GM21529 (cell line): ENCODE results near the gene CRNKL1.
A peak's percentile ranks its signal among the peaks of the same experiment; 100 is the strongest.
"Not testable (repeated sequence)": the region's sequence is repeated elsewhere in the genome, so short reads cannot be mapped to it uniquely, and the experiment has no call there.

Source experiments
- ATAC-seq: cut with Tn5 transposase; IDR thresholded peaks from one replicate; pipeline ENCODE4 v1.9.1; 2021; ENCODE audit not compliant: unreplicated experiment

CRNKL1 gene

DNA sequence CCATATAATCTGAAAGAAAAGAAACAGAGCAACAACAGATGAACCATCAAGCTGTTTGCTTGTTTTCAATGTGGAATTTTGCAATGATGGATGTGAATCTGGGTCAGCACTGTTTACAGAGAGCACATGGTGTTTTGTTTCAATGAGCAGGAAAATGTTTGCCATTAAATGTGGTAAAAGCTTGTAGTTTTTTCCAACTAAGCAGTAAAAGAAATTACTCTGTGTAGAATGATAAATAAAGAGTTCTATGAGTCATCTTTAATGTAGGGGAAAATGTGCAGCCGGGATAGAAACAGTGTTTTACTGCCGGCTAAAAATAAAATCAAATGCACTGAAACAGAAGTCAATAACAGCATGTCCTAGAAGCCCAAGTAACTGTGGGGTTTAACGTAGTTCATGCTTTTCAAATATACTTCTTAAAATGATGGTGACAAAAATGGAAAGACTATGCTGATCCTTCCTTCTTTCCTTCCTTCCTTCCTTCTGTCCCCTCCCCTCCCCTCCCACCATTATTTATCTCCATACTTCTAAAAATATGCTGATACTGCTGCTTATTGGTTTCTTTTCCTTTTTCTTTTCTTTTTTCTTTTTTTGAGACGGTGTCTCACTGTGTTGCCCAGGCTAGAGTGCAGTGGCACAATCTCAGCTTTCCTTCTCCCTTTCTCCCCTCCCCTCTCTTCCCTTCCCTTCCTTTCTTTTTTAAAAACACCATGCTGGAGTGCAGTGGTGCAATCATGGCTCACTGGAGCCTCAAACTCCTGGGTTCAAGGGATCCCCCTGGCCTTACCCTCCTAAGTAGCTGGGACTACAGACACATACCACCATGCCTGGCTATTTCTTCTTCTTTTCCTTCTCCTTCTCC lies 41.4 kb downstream of the CRNKL1 start:
- ATAC-seq, result no peak

DNA sequence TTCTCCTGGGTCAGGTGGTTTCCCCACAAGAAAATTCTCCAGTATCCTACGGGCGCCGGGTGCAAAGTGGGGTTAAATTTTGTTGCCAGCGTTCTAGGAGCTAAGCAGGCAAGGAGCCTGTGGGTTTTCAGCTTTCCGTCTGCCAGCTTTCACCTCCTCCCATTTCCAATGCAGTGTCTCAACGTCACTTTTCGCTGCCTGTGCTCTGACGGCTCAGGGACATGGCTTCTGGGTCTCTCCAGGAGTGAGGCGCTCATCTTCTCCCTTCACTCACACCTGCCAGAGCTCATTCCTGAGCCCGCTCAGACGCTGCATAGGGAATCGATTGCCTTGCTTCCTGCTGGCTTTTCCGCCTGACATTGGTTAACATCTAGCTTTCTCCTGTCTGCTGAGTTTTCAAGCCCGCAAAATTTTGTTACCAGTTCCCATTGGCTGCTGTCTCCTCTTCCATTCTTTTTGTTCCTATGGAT lies 42.4 kb downstream of the CRNKL1 start:
- ATAC-seq, result no peak

DNA sequence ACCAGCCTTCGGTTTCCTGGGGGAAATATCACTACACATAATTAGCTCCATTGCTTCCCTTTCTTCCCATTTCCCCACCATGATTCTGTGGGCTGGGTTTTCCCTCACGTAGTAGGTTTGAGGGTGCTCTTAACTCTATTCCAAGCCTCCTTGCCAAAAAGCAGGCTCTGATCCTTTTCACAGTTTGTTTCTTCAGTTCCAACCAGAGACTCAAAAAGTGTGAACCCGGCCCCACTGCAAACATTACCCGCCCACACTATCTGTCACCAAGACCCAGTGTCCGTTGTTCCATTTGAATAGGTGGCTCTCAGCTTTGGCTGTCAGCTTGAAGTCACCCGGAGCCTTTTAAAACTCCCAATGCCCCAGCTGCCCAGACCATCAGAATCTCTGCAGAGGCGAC lies 46.9 kb downstream of the CRNKL1 start:
- no peak for ATAC-seq

DNA sequence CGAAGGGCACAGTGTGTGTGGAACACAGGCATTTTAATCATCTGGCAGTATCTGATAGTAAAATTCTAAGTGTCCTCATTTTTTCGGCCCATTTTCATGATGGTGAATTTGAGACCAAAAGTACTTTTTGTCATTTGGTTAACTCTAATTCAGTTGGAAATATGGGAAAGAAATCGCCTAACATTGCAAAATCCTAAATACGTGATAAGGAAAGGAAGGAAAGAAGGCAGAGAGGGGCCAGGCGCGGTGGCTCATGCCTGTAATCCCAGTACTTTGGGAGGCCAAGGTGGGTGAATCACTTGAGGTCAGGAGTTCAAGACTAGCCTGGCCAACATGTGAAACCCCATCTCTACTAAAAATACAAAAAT lies 48.3 kb downstream of the CRNKL1 start:
- ATAC-seq, result not testable (repeated sequence)

DNA sequence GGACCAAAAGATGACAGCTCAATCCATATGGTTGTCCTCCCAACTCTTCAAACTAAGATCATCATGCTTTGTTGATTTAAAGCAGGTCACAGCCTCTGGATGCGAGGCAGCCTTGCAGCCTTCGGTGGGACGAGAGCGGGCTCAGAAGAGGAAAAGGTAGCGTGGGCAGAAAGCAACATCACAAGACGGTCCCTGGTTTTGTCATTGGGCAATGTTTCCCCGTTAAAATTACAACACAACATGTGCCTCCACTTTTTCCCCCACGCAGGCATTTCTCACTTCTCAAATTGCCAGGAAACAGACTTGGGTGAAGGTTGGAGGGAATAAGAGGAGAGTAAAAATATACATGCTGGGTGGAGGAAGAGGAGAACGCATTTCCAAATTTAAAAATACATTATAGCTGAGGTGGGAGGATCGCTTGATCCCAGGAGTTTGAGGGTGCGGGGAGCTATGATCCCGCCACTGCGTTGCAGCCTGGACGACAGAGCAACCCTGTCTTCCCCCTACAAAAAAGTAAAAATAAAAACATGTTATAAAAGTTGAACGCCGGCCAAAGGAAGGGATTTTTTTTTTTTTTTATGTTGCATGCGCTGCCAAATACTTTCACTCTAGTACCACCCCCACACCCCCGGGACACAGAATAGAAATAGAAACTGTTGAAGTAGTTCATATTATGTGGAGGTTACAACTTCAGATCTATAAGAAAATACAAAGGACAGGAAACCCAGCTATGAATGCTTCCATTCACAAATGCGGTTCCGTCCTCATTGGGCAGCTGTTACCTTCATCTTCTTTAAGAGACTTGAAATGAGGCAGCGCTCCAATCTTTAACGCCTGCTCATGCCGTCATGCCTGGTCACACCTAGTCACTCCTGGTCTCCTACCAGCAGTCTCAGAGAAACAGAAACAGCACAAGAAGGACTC lies 49.0 kb downstream of the CRNKL1 start:
- peak; percentile 58 for ATAC-seq

DNA sequence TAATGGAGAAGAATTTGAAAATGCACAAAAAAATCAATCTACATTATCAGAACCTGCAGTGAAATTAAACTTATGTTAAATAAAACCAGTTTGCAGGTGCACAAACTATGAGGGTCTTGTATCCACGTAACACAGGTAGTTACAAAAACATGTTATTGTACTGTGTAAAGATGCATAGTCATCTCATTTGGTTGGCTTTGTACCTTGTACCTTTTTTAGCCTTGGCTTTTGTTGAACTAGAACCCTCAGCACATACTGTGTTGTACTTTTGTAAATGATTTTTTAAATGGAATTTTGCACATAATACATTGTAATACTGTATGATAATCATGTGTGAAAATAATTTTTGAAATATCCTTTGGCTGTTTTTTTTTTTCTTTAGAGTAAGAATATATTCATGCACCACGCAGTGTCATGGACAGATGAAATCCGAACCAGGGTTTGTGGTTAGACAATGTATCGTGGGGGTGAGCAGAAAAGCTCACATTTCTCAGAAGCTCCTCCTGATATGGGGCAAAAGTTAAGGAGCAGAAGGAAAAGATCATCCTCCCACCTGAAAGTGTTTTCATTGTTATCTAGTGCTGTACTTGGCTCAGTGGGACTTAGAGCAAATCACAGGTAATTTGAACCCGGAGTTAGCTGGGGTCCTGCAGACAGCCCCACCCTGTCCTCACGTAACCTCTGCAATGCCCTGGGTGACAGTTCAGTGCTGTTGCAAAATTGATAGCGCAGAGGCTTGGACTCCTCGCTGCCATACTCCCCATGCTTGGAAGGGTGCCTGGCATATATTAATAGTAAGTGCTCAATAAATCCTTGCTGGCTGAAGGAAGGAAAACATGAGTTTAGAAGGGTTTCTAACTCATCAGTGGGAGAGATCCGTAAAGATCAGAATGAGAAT lies 49.9 kb downstream of the CRNKL1 start:
- no peak for ATAC-seq

DNA sequence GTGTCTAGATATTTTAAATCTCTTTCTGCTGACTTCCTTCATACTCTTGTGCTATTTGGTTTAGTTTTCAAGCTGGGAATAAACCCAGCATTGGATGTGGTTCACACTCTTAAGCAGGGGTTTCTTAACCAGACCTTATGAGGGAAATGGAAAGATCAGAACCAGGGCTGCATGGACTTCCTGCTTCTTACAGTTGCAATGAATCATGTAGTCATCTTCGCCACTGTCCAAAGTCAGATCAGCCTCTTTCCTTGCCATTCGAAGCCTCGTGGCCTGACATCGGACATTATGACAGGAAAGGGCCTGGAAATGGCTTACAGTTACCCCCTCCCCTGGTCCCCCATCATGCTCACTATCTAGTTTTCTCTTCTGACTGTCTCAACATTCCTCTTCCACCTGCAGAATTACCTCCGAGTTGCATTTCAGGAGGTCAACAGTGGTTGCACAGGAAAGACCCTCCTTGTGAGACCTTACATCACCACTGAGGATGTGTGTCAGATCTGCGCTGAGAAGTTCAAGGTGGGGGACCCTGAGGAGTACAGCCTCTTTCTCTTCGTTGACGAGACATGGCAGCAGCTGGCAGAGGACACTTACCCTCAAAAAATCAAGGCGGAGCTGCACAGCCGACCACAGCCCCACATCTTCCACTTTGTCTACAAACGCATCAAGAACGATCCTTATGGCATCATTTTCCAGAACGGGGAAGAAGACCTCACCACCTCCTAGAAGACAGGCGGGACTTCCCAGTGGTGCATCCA lies 51.9 kb downstream of the CRNKL1 start:
- no peak for ATAC-seq

DNA sequence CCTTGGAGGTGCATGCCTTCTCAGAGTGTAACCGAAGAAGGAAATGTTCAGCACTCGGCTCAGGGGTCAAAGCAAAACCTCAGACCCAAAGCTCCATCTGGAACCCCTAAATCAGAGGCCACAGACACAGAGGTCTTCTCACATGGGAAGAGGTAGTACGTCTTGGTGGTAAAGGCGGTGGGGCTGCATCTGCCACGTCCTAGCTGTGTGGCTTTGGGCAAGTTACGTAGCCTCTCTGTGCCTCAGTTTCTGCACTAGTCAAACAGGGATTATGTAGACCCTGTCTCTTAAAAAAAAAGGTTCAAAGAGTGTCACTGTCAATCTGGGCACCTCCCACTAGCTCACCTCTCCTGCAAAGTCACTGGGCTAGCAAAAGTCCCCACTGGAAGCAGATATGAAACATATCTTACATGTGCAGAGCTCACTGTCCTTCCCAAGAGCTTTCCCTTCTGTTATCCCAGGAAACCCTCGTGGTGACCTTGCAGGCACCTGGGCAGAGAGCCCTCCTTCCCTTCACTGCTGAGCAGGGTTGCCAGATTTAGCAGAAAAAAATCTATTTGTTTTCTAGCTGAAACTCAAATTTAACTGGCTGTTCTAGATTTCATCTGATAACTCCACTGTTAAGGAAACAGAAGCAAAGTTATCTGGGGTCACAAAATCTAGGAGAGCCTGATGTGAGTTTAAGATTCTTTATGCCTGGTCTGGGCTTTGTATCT lies 53.1 kb downstream of the CRNKL1 start:
- no peak for ATAC-seq

DNA sequence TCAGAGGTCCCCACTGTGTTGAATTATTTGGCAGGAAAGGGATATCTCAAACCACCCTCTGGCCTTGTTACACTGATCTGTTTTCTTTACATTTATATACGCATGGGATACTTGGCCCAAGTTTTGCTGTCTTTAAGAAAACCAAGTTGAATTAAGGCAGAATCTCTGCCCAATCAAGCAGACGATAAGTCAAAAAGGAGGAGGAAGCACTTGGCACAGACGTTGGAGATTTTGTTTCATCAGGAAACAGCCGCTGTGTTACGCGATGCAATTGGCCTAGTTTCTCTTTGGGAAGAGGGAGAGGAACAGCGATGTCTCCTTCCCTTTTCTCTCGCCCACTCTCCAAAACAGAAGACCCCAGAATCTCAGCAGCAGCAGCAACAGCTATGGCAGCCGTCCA lies 55.3 kb downstream of the CRNKL1 start:
- no peak for ATAC-seq

DNA sequence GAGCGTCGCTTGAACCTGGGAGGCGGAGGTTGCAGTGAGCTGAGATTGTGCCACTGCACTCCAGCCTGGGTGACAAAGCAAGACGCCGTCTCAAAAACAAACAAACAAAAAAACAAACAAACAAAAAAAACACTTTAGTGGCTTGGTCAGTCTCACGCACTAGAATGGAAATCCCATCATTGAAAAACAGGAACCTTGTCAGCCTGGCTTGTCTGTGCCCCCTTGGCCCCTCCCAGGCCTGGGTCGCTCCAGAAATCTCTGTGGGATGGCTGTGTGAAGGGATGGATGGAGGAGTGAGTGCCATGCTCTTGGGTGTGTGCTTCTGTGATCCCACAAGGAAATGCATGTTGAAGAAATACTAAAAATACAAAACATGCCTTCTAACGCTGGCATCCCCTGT lies 56.0 kb downstream of the CRNKL1 start:
- no peak for ATAC-seq

DNA sequence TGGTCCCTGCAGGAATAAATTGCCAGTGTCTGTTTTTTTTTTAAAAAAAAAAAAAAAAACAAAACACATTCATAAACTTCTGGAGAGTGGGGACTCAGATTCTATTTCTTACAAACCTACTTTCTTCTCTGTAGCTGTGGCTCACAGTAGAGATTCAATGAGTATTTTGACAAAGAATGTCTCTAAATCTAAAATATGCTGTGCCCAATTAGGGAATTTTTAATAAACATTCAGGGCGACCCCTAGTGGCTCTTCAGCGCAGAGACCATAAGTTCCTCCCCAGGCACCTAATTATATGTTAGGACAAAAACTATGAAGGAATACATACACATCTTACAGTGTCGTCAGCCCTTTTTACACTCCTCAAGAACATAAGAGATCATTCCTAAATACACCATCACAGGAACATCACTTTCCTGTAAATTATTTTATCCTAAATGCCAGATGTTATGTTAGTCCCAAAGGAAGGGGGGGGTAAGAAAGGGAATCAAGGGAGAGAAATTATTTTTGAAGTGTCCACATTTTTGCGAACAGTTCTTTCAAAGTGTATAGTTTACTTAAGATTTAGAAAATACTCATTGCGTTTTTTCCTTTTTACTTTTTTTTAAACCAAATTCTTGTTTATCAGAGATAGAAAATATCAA lies 56.9 kb downstream of the CRNKL1 start:
- ATAC-seq, result no peak

DNA sequence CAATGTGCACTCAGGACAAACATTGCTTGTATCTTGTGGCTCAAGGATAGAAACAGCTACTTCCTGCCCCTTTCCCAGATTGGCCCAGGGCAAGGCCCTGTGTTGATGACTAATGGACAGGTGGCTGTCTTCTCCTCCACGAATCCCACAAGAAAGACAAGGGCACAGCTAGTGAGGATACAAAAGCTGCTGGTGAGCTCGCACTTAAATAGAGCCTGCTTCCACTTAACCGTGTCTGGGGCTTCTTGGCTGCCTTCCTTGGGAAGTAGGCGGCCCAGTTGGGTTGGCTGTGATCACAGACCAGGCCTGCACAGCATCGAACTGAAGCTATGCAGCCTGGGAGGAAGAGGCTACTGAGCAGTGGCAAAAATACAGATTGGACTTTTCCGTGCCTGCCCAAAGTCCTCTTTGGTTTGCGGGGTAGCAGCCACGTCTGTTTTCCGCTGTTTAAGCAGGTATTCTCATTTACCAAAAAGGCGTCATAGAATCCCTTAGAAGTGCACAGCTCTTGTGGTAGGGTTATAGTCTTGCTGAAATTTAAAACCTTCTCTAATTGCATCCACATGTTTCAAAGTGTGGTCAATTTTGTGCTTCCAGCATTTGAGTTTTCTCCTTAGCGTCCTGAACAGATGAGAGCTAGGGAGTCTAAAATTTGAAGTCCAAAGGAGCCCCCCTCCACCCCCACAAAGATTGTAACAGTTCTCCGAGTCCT lies 58.2 kb downstream of the CRNKL1 start:
- no peak for ATAC-seq

DNA sequence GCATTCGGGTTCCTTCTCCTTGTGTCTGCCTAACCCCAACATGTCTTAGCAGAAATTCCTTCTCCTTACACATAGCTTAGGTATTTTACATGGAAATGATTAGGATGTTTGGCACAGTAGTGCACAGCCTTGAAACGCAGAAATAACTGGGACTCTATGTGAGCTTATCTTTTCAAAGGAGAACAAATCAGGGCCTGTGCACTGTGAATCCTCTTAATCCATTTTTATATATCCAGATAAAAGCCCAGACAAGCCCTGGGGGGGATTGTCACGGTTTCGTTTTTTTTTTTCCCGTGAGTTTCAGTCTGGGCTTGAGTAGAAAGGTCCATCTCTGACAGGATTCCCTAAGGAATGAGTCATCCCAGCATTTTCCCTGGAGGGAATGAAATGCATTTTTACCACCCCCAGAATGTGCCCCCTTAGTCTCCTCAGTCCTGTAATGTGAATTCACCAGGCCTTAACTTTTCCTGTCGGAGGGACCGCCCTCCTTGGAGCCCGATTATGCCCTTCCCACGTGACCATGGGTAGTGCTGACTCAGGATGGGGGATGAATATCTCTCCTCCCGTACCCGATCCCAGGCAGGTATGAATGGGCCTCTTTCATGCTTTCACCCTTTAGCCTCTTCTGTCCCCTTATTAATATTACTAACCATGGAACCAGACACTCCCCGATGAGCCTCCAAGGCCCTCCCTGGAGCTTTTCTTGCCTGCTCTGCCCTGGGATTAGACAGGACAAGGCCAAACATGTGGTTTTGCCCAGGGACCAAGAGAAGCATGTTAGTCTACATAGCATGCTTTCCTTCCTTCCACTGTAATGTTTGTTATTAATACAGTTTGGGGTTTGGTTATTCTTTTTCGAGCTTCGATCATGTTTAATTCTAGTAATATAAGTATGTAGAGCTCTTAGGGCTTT lies 59.0 kb downstream of the CRNKL1 start:
- ATAC-seq, result no peak

DNA sequence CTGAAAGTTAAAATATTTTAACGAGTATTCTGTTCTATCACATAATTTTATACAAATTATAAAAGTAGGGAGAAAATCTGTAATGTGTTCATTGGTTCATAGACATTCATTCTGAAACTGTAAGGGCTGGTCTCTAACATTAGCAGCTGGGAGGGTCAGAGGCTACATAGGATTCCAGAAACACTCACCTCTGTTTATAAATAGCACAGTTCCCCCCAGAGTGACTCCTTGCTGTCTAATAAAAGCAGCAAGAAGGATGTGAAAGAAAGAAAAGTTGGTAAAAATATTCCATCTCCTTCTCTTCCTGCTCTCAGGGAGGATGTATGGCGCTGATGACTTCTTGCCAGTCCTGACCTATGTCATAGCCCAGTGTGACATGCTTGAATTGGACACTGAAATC lies 60.4 kb downstream of the CRNKL1 start:
- no peak for ATAC-seq

DNA sequence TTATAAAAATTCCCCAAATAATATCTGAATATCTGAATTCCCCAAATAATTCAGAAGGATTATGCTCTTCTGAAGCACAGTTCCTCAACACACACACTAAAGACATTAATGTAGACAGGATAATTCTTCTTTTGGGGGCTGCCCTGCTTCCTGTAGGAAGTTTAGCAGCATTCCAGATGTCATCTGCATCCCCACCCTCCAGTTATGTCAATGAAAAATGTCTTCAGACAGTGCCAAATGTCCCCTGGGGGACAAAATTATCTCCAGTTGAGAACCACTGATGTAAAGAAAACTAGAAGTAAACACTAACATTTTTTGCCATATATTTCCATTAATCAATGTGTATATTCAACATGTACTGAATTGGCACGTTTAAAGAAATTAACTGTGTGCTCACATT lies 61.0 kb downstream of the CRNKL1 start:
- no peak for ATAC-seq

DNA sequence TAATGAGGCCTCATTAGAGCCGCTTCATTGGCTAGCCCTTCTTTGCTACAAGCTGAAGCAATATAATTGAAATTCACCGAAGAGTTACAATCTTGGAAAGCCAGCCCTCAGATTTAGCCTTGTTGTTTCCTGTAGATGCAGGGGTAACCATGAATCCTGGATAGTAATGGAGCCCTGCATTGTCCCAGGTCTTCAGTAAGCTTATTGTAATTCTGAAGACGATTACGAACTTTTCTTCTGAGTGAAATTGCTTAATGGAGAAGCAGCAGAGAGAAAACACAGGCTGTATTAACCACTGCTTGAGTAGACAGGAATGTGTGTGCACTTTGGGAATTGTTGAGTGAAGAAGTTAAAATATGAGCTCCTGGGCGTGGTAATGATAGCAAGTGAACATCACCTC lies 61.4 kb downstream of the CRNKL1 start:
- ATAC-seq, result no peak

DNA sequence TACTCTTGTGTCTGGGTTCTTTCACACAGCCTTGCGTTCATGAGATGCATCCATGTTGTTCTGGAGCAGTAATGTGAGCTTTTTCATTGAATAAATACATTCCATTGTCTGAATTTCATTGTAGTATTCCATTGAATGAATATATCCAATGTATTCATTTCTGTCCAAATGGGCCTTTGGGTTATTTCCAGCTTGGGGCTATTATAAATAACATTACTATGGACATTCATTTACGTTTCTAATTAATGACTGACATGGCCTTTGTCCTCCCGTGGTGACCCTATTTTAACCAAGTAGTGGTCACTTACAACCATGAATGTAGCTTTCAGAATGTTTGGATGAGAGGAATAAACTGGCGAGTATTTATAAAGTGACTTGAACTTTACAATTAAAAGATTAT lies 65.2 kb downstream of the CRNKL1 start:
- no peak for ATAC-seq
